Small intestine (tissue), 7 donors: ENCODE data around the gene CYSRT1. TPM values are rescaled to one million over a fixed set of nuclear protein-coding genes. Genes with fewer than 3 reads are reported as not detected.

Experiments
- DNase-seq, 2 donors: peaks; one replicate each; pipeline versions ENCODE4 v3.0.0 to v3.0.0-alpha.2; 2013
- FAIRE-seq: peaks from 2 replicates; lab custom pipeline; 2012; peaks lifted over from hg19 to GRCh38; lab: Jason Lieb, UNC
- H3K27ac ChIP-seq, 3 donors: one replicate each; pipeline ENCODE4 v1.5.1; 2013; ENCODE audit warnings: low read length in 2 of 3, mild to moderate bottlenecking in 2 of 3, control low read depth in 1 of 3, inconsistent platforms in 1 of 3, low read depth in 1 of 3, moderate library complexity in 1 of 3
- H3K27me3 ChIP-seq, 3 donors: one replicate each; pipeline ENCODE4 v1.6.1; 2013; ENCODE audit warnings: low read length in 3 of 3, inconsistent platforms in 1 of 3; ENCODE audit not compliant: control insufficient read depth in 3 of 3, insufficient read depth in 3 of 3
- H3K36me3 ChIP-seq, 3 donors: one replicate each; pipeline ENCODE4 v1.6.1; 2013; ENCODE audit warnings: low read length in 3 of 3, inconsistent platforms in 1 of 3, low read depth in 1 of 3, mild to moderate bottlenecking in 1 of 3, moderate library complexity in 1 of 3; ENCODE audit not compliant: control insufficient read depth in 3 of 3, insufficient read depth in 2 of 3
- H3K4me1 ChIP-seq, 3 donors: one replicate each; pipeline ENCODE4 v1.6.1; 2013; ENCODE audit warnings: low read length in 2 of 3, inconsistent platforms in 1 of 3, low read depth in 1 of 3, mild to moderate bottlenecking in 1 of 3, moderate library complexity in 1 of 3; ENCODE audit not compliant: control insufficient read depth in 3 of 3, insufficient read depth in 2 of 3
- H3K4me3 ChIP-seq, 3 donors: one replicate each; pipeline ENCODE4 v1.5.1; 2013; ENCODE audit warnings: low read length in 3 of 3, control low read depth in 1 of 3, inconsistent platforms in 1 of 3, low read depth in 1 of 3, mild to moderate bottlenecking in 1 of 3, moderate library complexity in 1 of 3
- H3K9me3 ChIP-seq, 2 donors: one replicate each; pipeline ENCODE4 v1.6.1; 2013; ENCODE audit warnings: low read depth in 1 of 2, low read length in 1 of 2; ENCODE audit not compliant: control insufficient read depth in 2 of 2, insufficient read depth in 1 of 2
- WGBS, 3 donors: extraction: QIAGEN DNeasy Blood & Tissue Kit; methylation state at CpG; one replicate each; pipeline ENCODE4 v1.1.7; 2013; 5-methylcytosine and 5-hydroxymethylcytosine counted together
- polyA plus RNA-seq, 4 donors: library from polyadenylated mRNA; stranded (reverse) in 3 of 4; unstranded in 1 of 4; fragments of 200-250 nt in 3 of 4; fragments of 120-200 nt in 1 of 4; gene quantifications; one replicate each; pipeline versions ENCODE4 v1.2.1 to v1.2.3, GENCODE V29; 2013
- donor health status: healthy with polysubstance abuse.
- donor health status: control.
- donor health status: control.
- donor health status: Bipolar disorder and iron deficiency.
- donor health status: healthy.

The CYSRT1 gene
- polyA plus RNA-seq, 4 donors = 0.57 to 70.0 (median 1.5) TPM

- Histone ChIP-seq H3K4me3 (no peak overlapping the region), H3K36me3 (peaks cover 0 to 7% (median 0%) of the 10 kb centered on the region in 3 donors), H3K27ac (no peak overlapping the region), H3K27me3 (no peaks in the 10 kb centered on the region), H3K9me3 (no peaks in the 10 kb centered on the region), H3K4me1 (peaks cover 7 to 31% (median 8%) of the 10 kb centered on the region in 3 donors)
- DNase-seq (no peak), FAIRE-seq (no peak)
- WGBS, 3 donors = 76 to 85% (median 84%) methylated on average over 16 to 22 of the region's 22 CpGs
Measured at GRCh38 chr9:137251490-137252268, 26.7 kb downstream of the CYSRT1 start.

GRCh38 chr9:137252555-137253506 is 27.9 kb downstream of the CYSRT1 start:
- no peaks in the 10 kb centered on the region for H3K9me3 ChIP-seq
- H3K4me3 ChIP-seq = no peak overlapping the region
- 44 to 70% (median 62%) methylated on average over 28 to 35 of the region's 35 CpGs for WGBS, 3 donors
- DNase-seq = peak; percentile 60 to 83
- H3K27ac ChIP-seq = no peak overlapping the region
- FAIRE-seq = no peak
- peaks cover 0 to 15% (median 0%) of the 10 kb centered on the region in 3 donors for H3K36me3 ChIP-seq
- H3K4me1 ChIP-seq = peaks cover 8 to 32% (median 8%) of the 10 kb centered on the region in 3 donors
- H3K27me3 ChIP-seq = no peaks in the 10 kb centered on the region

GRCh38 chr9:137253717-137254623 is 29.0 kb downstream of the CYSRT1 start:
- FAIRE-seq = no peak
- DNase-seq = peak; percentile 69 to 79
- Histone ChIP-seq H3K36me3 (peaks cover 0 to 27% (median 3%) of the 10 kb centered on the region in 3 donors), H3K27me3 (no peaks in the 10 kb centered on the region), H3K9me3 (no peaks in the 10 kb centered on the region), H3K27ac (peak overlapping the region; percentile 79 to 92 (median 89)), H3K4me3 (peak overlapping the region; percentile 66 to 92 (median 92)), H3K4me1 (peaks cover 8 to 32% (median 8%) of the 10 kb centered on the region in 3 donors)
- 20 to 55% (median 45%) methylated on average over 20 to 21 of the region's 21 CpGs for WGBS, 3 donors

DNA sequence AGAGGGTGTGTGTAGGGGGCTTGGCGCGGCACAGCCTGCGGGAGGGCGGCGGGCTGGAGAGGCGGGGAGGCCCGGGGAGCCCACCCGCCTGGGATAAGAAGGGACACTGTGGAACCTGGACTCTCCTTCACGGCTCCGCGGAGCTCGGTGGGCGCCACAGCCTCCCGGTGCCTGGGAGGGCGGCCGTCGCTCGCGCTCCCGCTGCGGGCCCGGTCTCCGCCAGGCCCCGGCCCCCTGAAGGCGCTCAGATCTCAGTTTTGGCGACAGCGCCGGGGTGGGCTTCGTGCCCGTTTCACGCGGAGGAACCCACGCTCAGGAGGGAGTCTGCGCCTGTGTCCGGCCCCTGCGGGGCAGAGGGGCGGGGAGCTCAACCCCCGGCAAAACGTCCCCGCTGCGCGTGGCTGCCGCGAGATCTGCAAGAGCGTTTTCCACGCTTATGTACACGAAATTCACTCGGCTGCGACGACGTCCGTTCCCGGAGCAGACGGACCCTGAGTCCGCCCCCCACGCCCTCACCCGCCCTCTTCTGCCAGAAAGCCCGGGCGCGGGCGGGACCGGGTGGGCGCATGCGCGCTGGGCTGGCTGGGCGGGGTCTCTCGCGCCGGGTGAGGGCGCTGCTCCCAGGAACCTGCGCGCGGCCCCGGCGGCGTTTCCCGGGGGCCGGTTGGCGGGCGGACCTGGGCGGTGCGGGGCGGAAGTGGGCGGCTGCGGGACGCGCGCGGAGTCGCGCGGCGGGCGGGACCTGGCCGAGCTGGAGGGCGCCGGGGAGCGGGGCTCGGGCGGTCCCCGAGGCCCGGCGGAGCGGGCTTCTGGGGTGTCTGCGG is 29.9 kb downstream of the CYSRT1 start, which contains the start of gene NELFB:
NELFB (plus strand) TSS at position 704 of the 824 bp plus-strand sequence.
- peaks cover 0 to 31% (median 6%) of the 10 kb centered on the region in 3 donors for H3K36me3 ChIP-seq
- WGBS, 3 donors = 1 to 3% (median 1%) methylated on average over 47 to 105 of the region's 105 CpGs
- no peaks in the 10 kb centered on the region for H3K27me3 ChIP-seq
- H3K4me1 ChIP-seq = peaks cover 8 to 32% (median 8%) of the 10 kb centered on the region in 3 donors
- H3K9me3 ChIP-seq = no peaks in the 10 kb centered on the region
- peak within 1 kb of the TSS; percentile 66 to 92 (median 92) for H3K4me3 ChIP-seq
- peak within 1 kb of the TSS; percentile 79 to 92 (median 89) for H3K27ac ChIP-seq
- peak; percentile 92 to 96 for DNase-seq
- FAIRE-seq = no peak

GRCh38 chr9:137255448-137256114 is 30.6 kb downstream of the CYSRT1 start:
- Histone ChIP-seq H3K36me3 (peaks cover 0 to 34% (median 6%) of the 10 kb centered on the region in 3 donors), H3K27me3 (no peaks in the 10 kb centered on the region), H3K27ac (peak overlapping the region; percentile 4 to 41 (median 30)), H3K9me3 (no peaks in the 10 kb centered on the region), H3K4me1 (peaks cover 8 to 32% (median 8%) of the 10 kb centered on the region in 3 donors), H3K4me3 (peak overlapping the region; percentile 66 to 92 (median 86))
- FAIRE-seq (no peak), DNase-seq (no peak)
- 0 to 2% (median 1%) methylated on average over 31 to 51 of the region's 51 CpGs for WGBS, 3 donors

DNA sequence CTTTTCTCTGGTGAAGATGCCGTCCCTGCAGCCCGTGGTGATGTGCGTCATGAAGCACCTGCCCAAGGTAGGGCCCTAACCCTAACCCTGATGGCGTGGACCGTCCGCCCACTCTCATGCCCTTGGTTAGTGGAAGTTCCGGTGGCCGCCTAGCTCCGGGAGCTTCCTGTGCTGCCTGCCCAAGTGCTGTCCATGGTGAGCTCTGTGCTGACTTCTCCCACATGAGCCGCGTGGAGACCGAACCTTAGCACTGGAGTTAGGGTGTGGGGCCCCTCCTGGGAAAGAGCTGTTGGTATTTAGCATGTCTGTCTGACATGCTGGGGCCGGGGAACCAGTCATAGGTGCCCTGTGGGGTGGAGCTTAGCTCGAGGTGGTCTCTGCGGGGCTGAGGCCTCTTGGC is 31.4 kb downstream of the CYSRT1 start:
- peaks cover 8 to 32% (median 8%) of the 10 kb centered on the region in 3 donors for H3K4me1 ChIP-seq
- 69 to 83% (median 76%) methylated on average over 15 of the region's 15 CpGs for WGBS, 3 donors
- H3K27me3 ChIP-seq = no peaks in the 10 kb centered on the region
- H3K9me3 ChIP-seq = no peaks in the 10 kb centered on the region
- H3K27ac ChIP-seq = no peak overlapping the region
- no peak for DNase-seq
- peaks cover 0 to 37% (median 6%) of the 10 kb centered on the region in 3 donors for H3K36me3 ChIP-seq
- H3K4me3 ChIP-seq = peak overlapping the region in 2 of 3 donors; percentile 66 to 86
- no peak for FAIRE-seq
